ENCODE measurements around the gene TRIM39. TPM values are rescaled to one million over a fixed set of nuclear protein-coding genes. Genes with fewer than 3 reads are reported as not detected.

Gene TRIM39
- total and polyA plus RNA-seq, 9 of the 15 experiments (the other 6 are each of a cell fraction or from before 2014, with no cell fraction given) = 5.6 to 17.7 (median 12.8) TPM

GRCh38 chr6:30311671-30312070, 15.1 kb upstream of the TRIM39 start (continued):
- TF ChIP-seq, protein P1, sequence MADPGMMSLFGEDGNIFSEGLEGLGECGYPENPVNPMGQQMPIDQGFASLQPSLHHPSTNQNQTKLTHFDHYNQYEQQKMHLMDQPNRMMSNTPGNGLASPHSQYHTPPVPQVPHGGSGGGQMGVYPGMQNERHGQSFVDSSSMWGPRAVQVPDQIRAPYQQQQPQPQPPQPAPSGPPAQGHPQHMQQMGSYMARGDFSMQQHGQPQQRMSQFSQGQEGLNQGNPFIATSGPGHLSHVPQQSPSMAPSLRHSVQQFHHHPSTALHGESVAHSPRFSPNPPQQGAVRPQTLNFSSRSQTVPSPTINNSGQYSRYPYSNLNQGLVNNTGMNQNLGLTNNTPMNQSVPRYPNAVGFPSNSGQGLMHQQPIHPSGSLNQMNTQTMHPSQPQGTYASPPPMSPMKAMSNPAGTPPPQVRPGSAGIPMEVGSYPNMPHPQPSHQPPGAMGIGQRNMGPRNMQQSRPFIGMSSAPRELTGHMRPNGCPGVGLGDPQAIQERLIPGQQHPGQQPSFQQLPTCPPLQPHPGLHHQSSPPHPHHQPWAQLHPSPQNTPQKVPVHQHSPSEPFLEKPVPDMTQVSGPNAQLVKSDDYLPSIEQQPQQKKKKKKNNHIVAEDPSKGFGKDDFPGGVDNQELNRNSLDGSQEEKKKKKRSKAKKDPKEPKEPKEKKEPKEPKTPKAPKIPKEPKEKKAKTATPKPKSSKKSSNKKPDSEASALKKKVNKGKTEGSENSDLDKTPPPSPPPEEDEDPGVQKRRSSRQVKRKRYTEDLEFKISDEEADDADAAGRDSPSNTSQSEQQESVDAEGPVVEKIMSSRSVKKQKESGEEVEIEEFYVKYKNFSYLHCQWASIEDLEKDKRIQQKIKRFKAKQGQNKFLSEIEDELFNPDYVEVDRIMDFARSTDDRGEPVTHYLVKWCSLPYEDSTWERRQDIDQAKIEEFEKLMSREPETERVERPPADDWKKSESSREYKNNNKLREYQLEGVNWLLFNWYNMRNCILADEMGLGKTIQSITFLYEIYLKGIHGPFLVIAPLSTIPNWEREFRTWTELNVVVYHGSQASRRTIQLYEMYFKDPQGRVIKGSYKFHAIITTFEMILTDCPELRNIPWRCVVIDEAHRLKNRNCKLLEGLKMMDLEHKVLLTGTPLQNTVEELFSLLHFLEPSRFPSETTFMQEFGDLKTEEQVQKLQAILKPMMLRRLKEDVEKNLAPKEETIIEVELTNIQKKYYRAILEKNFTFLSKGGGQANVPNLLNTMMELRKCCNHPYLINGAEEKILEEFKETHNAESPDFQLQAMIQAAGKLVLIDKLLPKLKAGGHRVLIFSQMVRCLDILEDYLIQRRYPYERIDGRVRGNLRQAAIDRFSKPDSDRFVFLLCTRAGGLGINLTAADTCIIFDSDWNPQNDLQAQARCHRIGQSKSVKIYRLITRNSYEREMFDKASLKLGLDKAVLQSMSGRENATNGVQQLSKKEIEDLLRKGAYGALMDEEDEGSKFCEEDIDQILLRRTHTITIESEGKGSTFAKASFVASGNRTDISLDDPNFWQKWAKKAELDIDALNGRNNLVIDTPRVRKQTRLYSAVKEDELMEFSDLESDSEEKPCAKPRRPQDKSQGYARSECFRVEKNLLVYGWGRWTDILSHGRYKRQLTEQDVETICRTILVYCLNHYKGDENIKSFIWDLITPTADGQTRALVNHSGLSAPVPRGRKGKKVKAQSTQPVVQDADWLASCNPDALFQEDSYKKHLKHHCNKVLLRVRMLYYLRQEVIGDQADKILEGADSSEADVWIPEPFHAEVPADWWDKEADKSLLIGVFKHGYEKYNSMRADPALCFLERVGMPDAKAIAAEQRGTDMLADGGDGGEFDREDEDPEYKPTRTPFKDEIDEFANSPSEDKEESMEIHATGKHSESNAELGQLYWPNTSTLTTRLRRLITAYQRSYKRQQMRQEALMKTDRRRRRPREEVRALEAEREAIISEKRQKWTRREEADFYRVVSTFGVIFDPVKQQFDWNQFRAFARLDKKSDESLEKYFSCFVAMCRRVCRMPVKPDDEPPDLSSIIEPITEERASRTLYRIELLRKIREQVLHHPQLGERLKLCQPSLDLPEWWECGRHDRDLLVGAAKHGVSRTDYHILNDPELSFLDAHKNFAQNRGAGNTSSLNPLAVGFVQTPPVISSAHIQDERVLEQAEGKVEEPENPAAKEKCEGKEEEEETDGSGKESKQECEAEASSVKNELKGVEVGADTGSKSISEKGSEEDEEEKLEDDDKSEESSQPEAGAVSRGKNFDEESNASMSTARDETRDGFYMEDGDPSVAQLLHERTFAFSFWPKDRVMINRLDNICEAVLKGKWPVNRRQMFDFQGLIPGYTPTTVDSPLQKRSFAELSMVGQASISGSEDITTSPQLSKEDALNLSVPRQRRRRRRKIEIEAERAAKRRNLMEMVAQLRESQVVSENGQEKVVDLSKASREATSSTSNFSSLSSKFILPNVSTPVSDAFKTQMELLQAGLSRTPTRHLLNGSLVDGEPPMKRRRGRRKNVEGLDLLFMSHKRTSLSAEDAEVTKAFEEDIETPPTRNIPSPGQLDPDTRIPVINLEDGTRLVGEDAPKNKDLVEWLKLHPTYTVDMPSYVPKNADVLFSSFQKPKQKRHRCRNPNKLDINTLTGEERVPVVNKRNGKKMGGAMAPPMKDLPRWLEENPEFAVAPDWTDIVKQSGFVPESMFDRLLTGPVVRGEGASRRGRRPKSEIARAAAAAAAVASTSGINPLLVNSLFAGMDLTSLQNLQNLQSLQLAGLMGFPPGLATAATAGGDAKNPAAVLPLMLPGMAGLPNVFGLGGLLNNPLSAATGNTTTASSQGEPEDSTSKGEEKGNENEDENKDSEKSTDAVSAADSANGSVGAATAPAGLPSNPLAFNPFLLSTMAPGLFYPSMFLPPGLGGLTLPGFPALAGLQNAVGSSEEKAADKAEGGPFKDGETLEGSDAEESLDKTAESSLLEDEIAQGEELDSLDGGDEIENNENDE (IDR thresholded peaks at IDR 0.05; ENCODE audit: low read depth, low read length) = no peak
